ENCODE data around the gene USP47.

The USP47 gene

GRCh38 chr11:11871991-11872401, 30.2 kb downstream of the USP47 start:
- no peak for DNase-seq

- DNase-seq = no peak
Measured at GRCh38 chr11:11876458-11876857, 34.7 kb downstream of the USP47 start.

- no peak for DNase-seq
Measured at GRCh38 chr11:11880179-11880578, 38.4 kb downstream of the USP47 start.

GRCh38 chr11:11882539-11882938, 40.8 kb downstream of the USP47 start:
- no peak for DNase-seq

- no peak for DNase-seq
Measured at GRCh38 chr11:11884351-11884750, 42.6 kb downstream of the USP47 start.

GRCh38 chr11:11884774-11885481, 43.2 kb downstream of the USP47 start:
- no peak for DNase-seq

GRCh38 chr11:11894486-11894885, 52.7 kb downstream of the USP47 start:
- DNase-seq = no peak

- no peak for DNase-seq
Measured at GRCh38 chr11:11895672-11896071, 53.9 kb downstream of the USP47 start.

GRCh38 chr11:11898648-11899047, 56.9 kb downstream of the USP47 start:
- no peak for DNase-seq

- no peak for DNase-seq
Measured at GRCh38 chr11:11899401-11899800, 57.6 kb downstream of the USP47 start.

- DNase-seq = no peak
Measured at GRCh38 chr11:11901929-11902328, 60.2 kb downstream of the USP47 start.

GRCh38 chr11:11909727-11910126, 68.0 kb downstream of the USP47 start:
- DNase-seq = no peak

GRCh38 chr11:11910541-11910940, 68.8 kb downstream of the USP47 start:
- DNase-seq = no peak

- no peak for DNase-seq
Measured at GRCh38 chr11:11913395-11913794, 71.6 kb downstream of the USP47 start.

GRCh38 chr11:11915625-11916024, 73.9 kb downstream of the USP47 start:
- DNase-seq = no peak

GRCh38 chr11:11916981-11917399, 75.2 kb downstream of the USP47 start:
- DNase-seq = no peak

- no peak for DNase-seq
Measured at GRCh38 chr11:11923828-11924227, 82.1 kb downstream of the USP47 start.

- DNase-seq = no peak
Measured at GRCh38 chr11:11929920-11930319, 88.1 kb downstream of the USP47 start.

- peak in 1 of 2 experiments; percentile 2 for DNase-seq
Measured at GRCh38 chr11:11931461-11932055, 89.8 kb downstream of the USP47 start.

- DNase-seq = no peak
Measured at GRCh38 chr11:11935536-11935935, 93.8 kb downstream of the USP47 start.

GRCh38 chr11:11937433-11937832, 95.7 kb downstream of the USP47 start:
- DNase-seq = no peak

- DNase-seq = no peak
Measured at GRCh38 chr11:11937957-11938356, 96.2 kb downstream of the USP47 start.

GRCh38 chr11:11940551-11940950, 98.8 kb downstream of the USP47 start:
- no peak for DNase-seq

GRCh38 chr11:11942668-11943067, 100.9 kb downstream of the USP47 start:
- DNase-seq = no peak

GRCh38 chr11:11944444-11944843, 102.7 kb downstream of the USP47 start:
- no peak for DNase-seq

All from NCI-H1930 (cell line).